ENCODE data around the gene KLRC3. TPM values are rescaled to one million over a fixed set of nuclear protein-coding genes. Genes with fewer than 3 reads are reported as not detected.

Gene KLRC3
- total and polyA plus RNA-seq, 2 of the 13 experiments (the other 11 are each of a cell fraction or from before 2014, with no cell fraction given), result not detected

- no peaks in the 10 kb centered on the region; a peak in 1 of 5 replicates for H3K27me3 ChIP-seq (ENCODE audit: control insufficient read depth in 1 of 2, insufficient read depth in 2 of 2, low read length in 2 of 2)
- POLR2A ChIA-PET, result no interaction called here
- FAIRE-seq (no peak), ATAC-seq (no peak), DNase-seq (ENCODE audit: low spot score) (no peak)
- no TSS peak for BruUV-seq (replicated peaks)
- peaks cover 12% of the 10 kb centered on the region for H3K4me1 ChIP-seq (ENCODE audit: insufficient read depth, low read length)
- no peak overlapping the region for H3K27ac ChIP-seq (ENCODE audit: extremely low read length, insufficient read depth, low read length)
- no peak overlapping the region for H3K4me3 ChIP-seq (replicated peaks in 1 of 3; ENCODE audit: insufficient read depth in 1 of 3, low read depth in 2 of 3, low read length in 3 of 3)
- TF ChIP-seq REL (CRISPR knock-in tag; conservative IDR thresholded peaks at IDR 0.05) (no peak), CENPBD1 (CRISPR knock-in tag; IDR thresholded peaks at IDR 0.05; ENCODE audit: borderline replicate concordance, low read depth) (no peak), SIX4 (CRISPR knock-in tag; IDR thresholded peaks at IDR 0.05) (no peak), ZNF33A (CRISPR knock-in tag; IDR thresholded peaks at IDR 0.05; ENCODE audit: borderline replicate concordance) (no peak), WIZ (CRISPR knock-in tag; IDR thresholded peaks at IDR 0.05) (no peak), XRCC5 (optimal IDR thresholded peaks at IDR 0.05; ENCODE audit: low read length) (no peak), SRF (IDR thresholded peaks at IDR 0.05; ENCODE audit: low read depth, low read length) (no peak), EHMT2 (IDR thresholded peaks at IDR 0.05; ENCODE audit: borderline replicate concordance, low read depth, low read length) (no peak), ZSCAN21 (CRISPR knock-in tag; IDR thresholded peaks at IDR 0.05; ENCODE audit: borderline replicate concordance) (no peak), ZNF776 (CRISPR knock-in tag; IDR thresholded peaks at IDR 0.05) (no peak), ZNF337 (CRISPR knock-in tag; IDR thresholded peaks at IDR 0.05; ENCODE audit: borderline replicate concordance, low read depth) (no peak), ZNF432 (CRISPR knock-in tag; IDR thresholded peaks at IDR 0.05; ENCODE audit: borderline replicate concordance) (no peak), HINFP (CRISPR knock-in tag; IDR thresholded peaks at IDR 0.05; ENCODE audit: low read depth) (no peak), REPIN1 (CRISPR knock-in tag; IDR thresholded peaks at IDR 0.05; ENCODE audit: borderline replicate concordance, low read depth) (no peak), ZNF34 (CRISPR knock-in tag; IDR thresholded peaks at IDR 0.05; ENCODE audit: borderline replicate concordance) (no peak), ZNF350 (CRISPR knock-in tag; IDR thresholded peaks at IDR 0.05; ENCODE audit: borderline replicate concordance, low read depth) (no peak), HNF4G (IDR thresholded peaks at IDR 0.05; ENCODE audit: borderline replicate concordance, low read depth, low read length) (no peak), HNF4G (CRISPR knock-in tag; IDR thresholded peaks at IDR 0.05; ENCODE audit: borderline replicate concordance, low read depth) (no peak)
- no peaks in the 10 kb centered on the region for H3K79me2 ChIP-seq (ENCODE audit: insufficient read depth, low read length)
- in situ Hi-C loops (cut with HindIII; ENCODE audit: extremely low pct_ligation_motif_present, low pct_unique_long_range_greater_than_20kb), result no loop called here
- 58% methylated on average over 8 of the region's 8 CpGs for WGBS (ENCODE audit: low lambda C conversion rate)
- intact Hi-C loops (cut with micrococcal nuclease; ENCODE audit: unreplicated experiment), result loop anchor here (5.0 kb wide), 1 partner anchor 43 kb away; no protein-coding TSS in a partner anchor
- no peak overlapping the region for H3K9ac ChIP-seq (ENCODE audit: insufficient read depth, low read depth, low read length)
- no peaks in the 10 kb centered on the region for H3K36me3 ChIP-seq (replicated peaks in 1 of 2; ENCODE audit: control insufficient read depth in 1 of 2, insufficient read depth in 2 of 2, low read length in 2 of 2)
- no peaks in the 10 kb centered on the region for H3K9me3 ChIP-seq (ENCODE audit: low read length)
- no peak overlapping the region for H3K4me2 ChIP-seq (ENCODE audit: low read depth, low read length)
- CTCF ChIA-PET (ENCODE audit: low intra/inter-chr PET ratio, low total read pairs), result no interaction called here
- H4K20me1 ChIP-seq (ENCODE audit: insufficient read depth, low read length), result no peaks in the 10 kb centered on the region
- H2AFZ ChIP-seq (ENCODE audit: low read length), result no peak overlapping the region
Measured at GRCh38 chr12:10369557-10370415, 50.6 kb downstream of the KLRC3 start.

Data from HepG2 (cell line).